HG03025 (cell line): Measurements from ENCODE around the gene LASP1.
"Not testable (repeated sequence)": the region's sequence is repeated elsewhere in the genome, so short reads cannot be mapped to it uniquely, and the experiment has no call there.

Source experiments
- ATAC-seq: cut with Tn5 transposase; IDR thresholded peaks from one replicate; pipeline ENCODE4 v1.9.1; 2021; ENCODE audit warnings: mild to moderate bottlenecking, moderate library complexity; ENCODE audit not compliant: unreplicated experiment, low FRiP score

The LASP1 gene

GRCh38 chr17:38906460-38907228 lies 36.8 kb downstream of the LASP1 start:
- ATAC-seq, result no peak

- ATAC-seq, result no peak
Observed at GRCh38 chr17:38907930-38908675, 38.2 kb downstream of the LASP1 start.

- ATAC-seq, result no peak
Observed at GRCh38 chr17:38908676-38909181, 38.9 kb downstream of the LASP1 start.

DNA sequence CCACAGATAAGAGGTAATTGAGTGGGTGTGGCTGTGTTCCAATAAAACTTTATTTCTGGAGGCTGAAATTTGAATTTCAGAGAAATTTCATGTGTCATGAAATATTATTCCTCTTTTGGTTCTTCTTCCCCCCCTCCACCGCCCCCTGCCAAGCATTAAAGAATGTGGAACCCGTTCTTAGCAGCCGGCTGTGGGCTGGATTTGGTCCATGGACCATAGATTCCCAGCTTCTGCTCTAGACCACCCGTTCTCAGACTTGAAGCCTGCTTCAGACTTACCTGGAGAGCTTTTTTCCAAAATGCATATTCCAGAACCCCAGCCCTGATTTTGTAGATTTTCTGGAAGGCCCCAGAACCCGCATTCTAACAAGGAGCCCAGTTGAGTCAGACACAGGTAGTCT lies 40.5 kb downstream of the LASP1 start:
- ATAC-seq, result no peak

GRCh38 chr17:38911081-38911730 lies 41.3 kb downstream of the LASP1 start:
- ATAC-seq, result no peak

DNA sequence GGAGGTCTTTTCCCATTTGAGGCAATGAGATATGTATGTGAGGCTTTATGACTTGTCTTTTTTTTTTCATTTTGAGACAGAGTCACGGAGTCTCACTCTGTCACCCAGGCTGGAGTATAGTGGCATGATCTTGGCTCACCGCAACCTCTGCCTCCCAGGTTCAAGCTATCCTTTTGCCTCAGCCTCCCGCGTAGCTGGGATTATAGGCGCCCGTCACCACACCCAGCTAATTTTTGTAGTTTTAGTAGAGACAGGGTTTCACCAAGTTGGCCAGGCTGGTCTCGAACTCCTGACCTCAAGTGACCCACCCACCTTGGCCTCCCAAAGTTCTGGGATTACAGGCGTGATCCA lies 41.8 kb downstream of the LASP1 start:
- ATAC-seq, result not testable (repeated sequence)

DNA sequence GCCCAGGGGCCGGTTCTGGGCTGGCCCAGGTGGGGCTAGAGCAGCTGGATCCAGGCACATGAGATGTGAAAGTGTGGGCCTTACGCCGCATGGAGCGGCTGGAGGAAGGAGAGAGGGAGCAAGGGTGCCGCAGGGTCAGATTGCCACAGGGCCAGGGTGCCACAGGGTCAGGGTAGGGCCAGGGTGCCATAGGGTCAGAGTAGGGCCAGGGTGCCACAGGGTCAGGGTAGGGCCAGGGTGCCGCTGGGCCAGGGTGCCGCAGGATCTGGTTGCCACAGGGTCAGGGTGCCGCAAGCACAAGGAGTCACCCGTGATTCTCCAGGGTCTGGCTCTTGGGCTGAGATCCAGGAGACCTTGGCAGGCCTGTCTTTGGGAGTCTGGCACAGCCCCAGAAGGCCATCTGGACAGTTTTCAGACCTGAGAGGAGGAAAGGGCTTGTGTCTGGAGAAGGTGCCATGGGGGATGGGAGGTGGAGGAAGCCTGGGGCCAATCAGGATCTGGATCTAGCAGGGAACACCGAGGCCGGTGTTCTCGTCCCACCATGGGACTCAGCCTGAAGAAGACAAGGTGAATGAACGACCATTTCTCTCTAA lies 42.5 kb downstream of the LASP1 start:
- ATAC-seq, result no peak

DNA sequence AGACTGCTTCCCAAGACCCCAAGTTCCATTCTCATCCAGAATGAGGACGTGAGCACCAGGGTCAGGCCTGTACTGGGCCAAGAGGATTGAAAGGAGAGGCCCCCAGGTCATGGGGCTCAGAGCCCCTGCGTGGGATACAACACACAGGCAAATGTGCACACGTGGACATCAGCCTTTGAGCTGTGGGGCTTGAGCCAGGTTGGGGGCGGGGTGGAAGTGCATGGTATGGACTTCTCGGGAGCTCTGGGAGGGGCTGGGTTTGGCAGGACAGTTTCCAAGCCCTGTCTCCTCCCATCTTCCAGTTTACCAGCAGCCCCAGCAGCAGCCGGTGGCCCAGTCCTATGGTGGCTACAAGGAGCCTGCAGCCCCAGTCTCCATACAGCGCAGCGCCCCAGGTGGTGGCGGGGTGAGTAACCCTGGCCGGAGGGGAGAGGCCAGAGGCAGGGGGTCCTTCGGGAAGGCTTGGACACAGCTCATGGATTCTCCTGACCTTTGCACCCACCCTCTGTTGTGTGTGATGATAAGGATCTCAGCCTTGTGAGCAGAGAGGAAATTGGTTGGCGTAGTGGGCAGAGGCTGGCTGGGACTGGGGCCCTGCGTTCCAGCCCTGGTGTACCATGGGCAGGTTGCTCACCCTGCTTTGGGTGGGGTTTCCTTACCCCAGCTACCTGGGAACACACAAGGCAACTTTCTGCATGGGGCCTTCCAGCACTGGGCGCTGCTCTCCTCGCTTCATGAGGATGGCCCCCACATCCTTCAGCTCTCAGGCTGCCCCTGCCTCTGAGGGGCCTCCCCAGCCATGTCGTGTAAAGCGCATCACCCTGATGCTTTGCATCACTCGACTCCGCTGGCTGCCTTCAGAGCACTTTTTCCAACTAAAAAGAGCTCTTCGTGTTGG lies 45.1 kb downstream of the LASP1 start:
- ATAC-seq, result no peak

GRCh38 chr17:38915639-38915995 lies 45.8 kb downstream of the LASP1 start:
- ATAC-seq, result no peak

GRCh38 chr17:38916771-38917170 lies 46.9 kb downstream of the LASP1 start:
- no peak for ATAC-seq

GRCh38 chr17:38917259-38917658 lies 47.4 kb downstream of the LASP1 start:
- no peak for ATAC-seq

DNA sequence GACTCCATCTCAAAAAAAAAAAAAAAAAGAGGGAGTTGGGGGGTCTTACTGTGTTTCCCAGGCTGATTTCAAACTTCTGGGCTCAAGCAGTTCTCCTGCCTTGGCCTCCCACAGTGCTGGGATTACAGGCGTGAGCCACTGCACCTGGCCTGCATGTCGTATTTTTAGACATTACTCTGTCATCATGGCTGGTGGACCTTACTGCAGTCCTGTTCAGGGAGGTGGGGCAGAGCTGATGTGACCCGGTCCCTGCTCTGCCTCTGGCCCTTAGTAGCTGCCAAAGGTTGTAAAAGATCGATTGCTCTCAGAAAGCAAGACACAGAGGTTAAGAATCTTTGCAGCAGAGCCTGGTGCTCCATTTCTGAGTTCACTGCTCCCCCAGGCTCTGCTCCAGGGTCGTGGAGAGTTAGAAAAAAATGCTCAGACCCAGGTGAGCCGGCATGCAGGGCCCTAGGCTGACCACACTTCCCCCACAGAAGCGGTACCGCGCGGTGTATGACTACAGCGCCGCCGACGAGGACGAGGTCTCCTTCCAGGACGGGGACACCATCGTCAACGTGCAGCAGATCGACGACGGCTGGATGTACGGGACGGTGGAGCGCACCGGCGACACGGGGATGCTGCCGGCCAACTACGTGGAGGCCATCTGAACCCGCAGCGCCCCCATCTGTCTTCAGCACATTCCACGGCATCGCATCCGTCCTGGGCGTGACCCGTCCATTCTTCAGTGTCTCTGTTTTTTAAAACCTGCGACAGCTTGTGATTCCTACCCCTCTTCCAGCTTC lies 48.5 kb downstream of the LASP1 start:
- no peak for ATAC-seq

DNA sequence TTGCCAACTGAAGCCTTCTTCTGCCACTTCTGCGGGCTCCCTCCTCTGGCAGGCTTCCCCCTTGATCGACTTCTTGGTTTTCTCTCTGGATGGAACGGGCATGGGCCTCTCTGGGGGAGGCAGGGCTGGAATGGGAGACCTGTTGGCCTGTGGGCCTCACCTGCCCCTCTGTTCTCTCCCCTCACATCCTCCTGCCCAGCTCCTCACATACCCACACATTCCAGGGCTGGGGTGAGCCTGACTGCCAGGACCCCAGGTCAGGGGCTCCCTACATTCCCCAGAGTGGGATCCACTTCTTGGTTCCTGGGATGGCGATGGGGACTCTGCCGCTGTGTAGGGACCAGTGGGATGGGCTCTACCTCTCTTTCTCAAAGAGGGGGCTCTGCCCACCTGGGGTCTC lies 49.1 kb downstream of the LASP1 start:
- no peak for ATAC-seq

DNA sequence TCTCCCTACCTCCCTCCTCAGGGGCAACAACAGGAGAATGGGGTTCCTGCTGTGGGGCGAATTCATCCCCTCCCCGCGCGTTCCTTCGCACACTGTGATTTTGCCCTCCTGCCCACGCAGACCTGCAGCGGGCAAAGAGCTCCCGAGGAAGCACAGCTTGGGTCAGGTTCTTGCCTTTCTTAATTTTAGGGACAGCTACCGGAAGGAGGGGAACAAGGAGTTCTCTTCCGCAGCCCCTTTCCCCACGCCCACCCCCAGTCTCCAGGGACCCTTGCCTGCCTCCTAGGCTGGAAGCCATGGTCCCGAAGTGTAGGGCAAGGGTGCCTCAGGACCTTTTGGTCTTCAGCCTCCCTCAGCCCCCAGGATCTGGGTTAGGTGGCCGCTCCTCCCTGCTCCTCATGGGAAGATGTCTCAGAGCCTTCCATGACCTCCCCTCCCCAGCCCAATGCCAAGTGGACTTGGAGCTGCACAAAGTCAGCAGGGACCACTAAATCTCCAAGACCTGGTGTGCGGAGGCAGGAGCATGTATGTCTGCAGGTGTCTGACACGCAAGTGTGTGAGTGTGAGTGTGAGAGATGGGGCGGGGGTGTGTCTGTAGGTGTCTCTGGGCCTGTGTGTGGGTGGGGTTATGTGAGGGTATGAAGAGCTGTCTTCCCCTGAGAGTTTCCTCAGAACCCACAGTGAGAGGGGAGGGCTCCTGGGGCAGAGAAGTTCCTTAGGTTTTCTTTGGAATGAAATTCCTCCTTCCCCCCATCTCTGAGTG lies 49.6 kb downstream of the LASP1 start:
- no peak for ATAC-seq

- no peak for ATAC-seq
Observed at GRCh38 chr17:38920374-38921291, 50.8 kb downstream of the LASP1 start.

- ATAC-seq, result no peak
Observed at GRCh38 chr17:38921756-38922411, 52.0 kb downstream of the LASP1 start.
